ENCODE measurements around the gene SNRNP70. TPM values are rescaled to one million over a fixed set of nuclear protein-coding genes. Genes with fewer than 3 reads are reported as not detected.

SNRNP70 gene
- total RNA-seq, 1 experiment from 2014 or later = 325 TPM

- TF ChIP-seq CTCF (IDR thresholded peaks at IDR 0.05; ENCODE audit: unreplicated experiment) = no peak
- DNase-seq = no peak
- Mint-ChIP-seq H3K27me3 (ENCODE audit: unreplicated experiment) (no peaks in the 10 kb centered on the region), H3K4me1 (ENCODE audit: low read depth, unreplicated experiment) (peaks cover 13% of the 10 kb centered on the region), H3K4me3 (ENCODE audit: low read depth, unreplicated experiment) (no peak overlapping the region), H3K36me3 (ENCODE audit: insufficient read depth, unreplicated experiment) (peaks cover 12% of the 10 kb centered on the region), H3K27ac (ENCODE audit: unreplicated experiment) (no peak overlapping the region), H3K9me3 (ENCODE audit: low read depth, unreplicated experiment) (peaks cover 2% of the 10 kb centered on the region)
- CTCF ChIA-PET = interaction anchor here (0.6 kb wide), 1 partner anchor 154 kb away, joined by 7 read pairs; no protein-coding TSS in a partner anchor
- BruUV-seq (replicated peaks) = no TSS peak
- intact Hi-C loops (cut with micrococcal nuclease; ENCODE audit: unreplicated experiment) = no loop called here
Measured at GRCh38 chr19:49129238-49129583, 44.0 kb downstream of the SNRNP70 start.

- H3K4me3 Mint-ChIP-seq (ENCODE audit: low read depth, unreplicated experiment) = no peak overlapping the region
- TF ChIP-seq CTCF (IDR thresholded peaks at IDR 0.05; ENCODE audit: unreplicated experiment) = no peak
- intact Hi-C loops (cut with micrococcal nuclease; ENCODE audit: unreplicated experiment) = no loop called here
- DNase-seq = no peak
- H3K27ac Mint-ChIP-seq (ENCODE audit: unreplicated experiment) = no peak overlapping the region
- peaks cover 2% of the 10 kb centered on the region for H3K9me3 Mint-ChIP-seq (ENCODE audit: low read depth, unreplicated experiment)
- peaks cover 13% of the 10 kb centered on the region for H3K4me1 Mint-ChIP-seq (ENCODE audit: low read depth, unreplicated experiment)
- CTCF ChIA-PET = no interaction called here
- peaks cover 12% of the 10 kb centered on the region for H3K36me3 Mint-ChIP-seq (ENCODE audit: insufficient read depth, unreplicated experiment)
- no peaks in the 10 kb centered on the region for H3K27me3 Mint-ChIP-seq (ENCODE audit: unreplicated experiment)
- no TSS peak for BruUV-seq (replicated peaks)
Measured at GRCh38 chr19:49130325-49130724, 45.1 kb downstream of the SNRNP70 start.

GRCh38 chr19:49132974-49133609 is 47.8 kb downstream of the SNRNP70 start:
- Mint-ChIP-seq H3K27me3 (ENCODE audit: unreplicated experiment) (no peaks in the 10 kb centered on the region), H3K4me1 (ENCODE audit: low read depth, unreplicated experiment) (peaks cover 10% of the 10 kb centered on the region), H3K27ac (ENCODE audit: unreplicated experiment) (no peak overlapping the region), H3K36me3 (ENCODE audit: insufficient read depth, unreplicated experiment) (peaks cover 7% of the 10 kb centered on the region), H3K4me3 (ENCODE audit: low read depth, unreplicated experiment) (peak overlapping the region; percentile 58), H3K9me3 (ENCODE audit: low read depth, unreplicated experiment) (peaks cover 2% of the 10 kb centered on the region)
- no peak for DNase-seq
- intact Hi-C loops (cut with micrococcal nuclease; ENCODE audit: unreplicated experiment) = no loop called here
- CTCF ChIA-PET = interaction anchor here (0.6 kb wide), 2 partner anchors 72 kb away, joined by 9 to 12 read pairs; no protein-coding TSS in a partner anchor
- TF ChIP-seq CTCF (IDR thresholded peaks at IDR 0.05; ENCODE audit: unreplicated experiment) = no peak
- no TSS peak for BruUV-seq (replicated peaks)

GRCh38 chr19:49133621-49134454 is 48.6 kb downstream of the SNRNP70 start:
- H3K9me3 Mint-ChIP-seq (ENCODE audit: low read depth, unreplicated experiment) = no peaks in the 10 kb centered on the region
- H3K27me3 Mint-ChIP-seq (ENCODE audit: unreplicated experiment) = no peaks in the 10 kb centered on the region
- peak overlapping the region; percentile 58 for H3K4me3 Mint-ChIP-seq (ENCODE audit: low read depth, unreplicated experiment)
- H3K4me1 Mint-ChIP-seq (ENCODE audit: low read depth, unreplicated experiment) = peaks cover 2% of the 10 kb centered on the region
- intact Hi-C loops (cut with micrococcal nuclease; ENCODE audit: unreplicated experiment) = no loop called here
- TF ChIP-seq CTCF (IDR thresholded peaks at IDR 0.05; ENCODE audit: unreplicated experiment) = no peak
- CTCF ChIA-PET = interaction anchor here (0.6 kb wide), 1 partner anchor 72 kb away, joined by 12 read pairs; no protein-coding TSS in a partner anchor
- no peaks in the 10 kb centered on the region for H3K36me3 Mint-ChIP-seq (ENCODE audit: insufficient read depth, unreplicated experiment)
- H3K27ac Mint-ChIP-seq (ENCODE audit: unreplicated experiment) = no peak overlapping the region
- peak; percentile 60 for DNase-seq
- no TSS peak for BruUV-seq (replicated peaks)
